ENCODE results near the gene NARF. TPM values are rescaled to one million over a fixed set of nuclear protein-coding genes. Genes with fewer than 3 reads are reported as not detected.

Gene NARF
- total RNA-seq, 1 donor = 48.7 TPM

GRCh38 chr17:82424001-82424862, 34.3 kb upstream of the NARF start:
- H3K9me3 ChIP-seq (ENCODE audit: low read depth, low read length) = no peaks in the 10 kb centered on the region
- H3K4me3 ChIP-seq (ENCODE audit: low read length) = no peak overlapping the region
- no peaks in the 10 kb centered on the region for H3K27me3 ChIP-seq (ENCODE audit: insufficient read depth, low read length)
- peaks cover 24% of the 10 kb centered on the region for H3K4me1 ChIP-seq (ENCODE audit: insufficient read depth, low read length)

GRCh38 chr17:82424863-82425159, 33.7 kb upstream of the NARF start:
- Histone ChIP-seq H3K4me1 (ENCODE audit: insufficient read depth, low read length) (peaks cover 22% of the 10 kb centered on the region), H3K4me3 (ENCODE audit: low read length) (no peak overlapping the region), H3K9me3 (ENCODE audit: low read depth, low read length) (no peaks in the 10 kb centered on the region), H3K27me3 (ENCODE audit: insufficient read depth, low read length) (no peaks in the 10 kb centered on the region)

- H3K9me3 ChIP-seq (ENCODE audit: low read depth, low read length) = no peaks in the 10 kb centered on the region
- H3K4me1 ChIP-seq (ENCODE audit: insufficient read depth, low read length) = peaks cover 19% of the 10 kb centered on the region
- H3K27me3 ChIP-seq (ENCODE audit: insufficient read depth, low read length) = no peaks in the 10 kb centered on the region
- H3K4me3 ChIP-seq (ENCODE audit: low read length) = no peak overlapping the region
Measured at GRCh38 chr17:82428546-82428945, 30.0 kb upstream of the NARF start.

GRCh38 chr17:82429824-82430223, 28.7 kb upstream of the NARF start:
- H3K4me1 ChIP-seq (ENCODE audit: insufficient read depth, low read length) = peaks cover 27% of the 10 kb centered on the region

GRCh38 chr17:82432017-82432416, 26.5 kb upstream of the NARF start:
- Histone ChIP-seq H3K4me3 (ENCODE audit: low read length) (no peak overlapping the region), H3K9me3 (ENCODE audit: low read depth, low read length) (no peaks in the 10 kb centered on the region), H3K27me3 (ENCODE audit: insufficient read depth, low read length) (no peaks in the 10 kb centered on the region), H3K4me1 (ENCODE audit: insufficient read depth, low read length) (peaks cover 40% of the 10 kb centered on the region)

More at GRCh38 chr17:82429824-82430223, 28.7 kb upstream of the NARF start:
- no peaks in the 10 kb centered on the region for H3K27me3 ChIP-seq (ENCODE audit: insufficient read depth, low read length)
- no peak overlapping the region for H3K4me3 ChIP-seq (ENCODE audit: low read length)
- H3K9me3 ChIP-seq (ENCODE audit: low read depth, low read length) = no peaks in the 10 kb centered on the region

- peaks cover 37% of the 10 kb centered on the region for H3K4me1 ChIP-seq (ENCODE audit: insufficient read depth, low read length)
- H3K9me3 ChIP-seq (ENCODE audit: low read depth, low read length) = no peaks in the 10 kb centered on the region
- no peaks in the 10 kb centered on the region for H3K27me3 ChIP-seq (ENCODE audit: insufficient read depth, low read length)
- no peak overlapping the region for H3K4me3 ChIP-seq (ENCODE audit: low read length)
Measured at GRCh38 chr17:82433560-82434215, 24.9 kb upstream of the NARF start.

- Histone ChIP-seq H3K4me3 (ENCODE audit: low read length) (no peak overlapping the region), H3K9me3 (ENCODE audit: low read depth, low read length) (no peaks in the 10 kb centered on the region), H3K27me3 (ENCODE audit: insufficient read depth, low read length) (no peaks in the 10 kb centered on the region), H3K4me1 (ENCODE audit: insufficient read depth, low read length) (peaks cover 33% of the 10 kb centered on the region)
Measured at GRCh38 chr17:82434216-82434565, 24.4 kb upstream of the NARF start.

- Histone ChIP-seq H3K9me3 (ENCODE audit: low read depth, low read length) (no peaks in the 10 kb centered on the region), H3K4me1 (ENCODE audit: insufficient read depth, low read length) (peaks cover 35% of the 10 kb centered on the region)
Measured at GRCh38 chr17:82435103-82435502, 23.4 kb upstream of the NARF start.

GRCh38 chr17:82435601-82436583, 22.6 kb upstream of the NARF start:
- peaks cover 42% of the 10 kb centered on the region for H3K4me1 ChIP-seq (ENCODE audit: insufficient read depth, low read length)
- no peaks in the 10 kb centered on the region for H3K9me3 ChIP-seq (ENCODE audit: low read depth, low read length)

More at GRCh38 chr17:82435103-82435502, 23.4 kb upstream of the NARF start:
- Histone ChIP-seq H3K27me3 (ENCODE audit: insufficient read depth, low read length) (no peaks in the 10 kb centered on the region), H3K4me3 (ENCODE audit: low read length) (no peak overlapping the region)

GRCh38 chr17:82436601-82437324, 21.8 kb upstream of the NARF start:
- no peaks in the 10 kb centered on the region for H3K27me3 ChIP-seq (ENCODE audit: insufficient read depth, low read length)
- peaks cover 51% of the 10 kb centered on the region for H3K4me1 ChIP-seq (ENCODE audit: insufficient read depth, low read length)
- H3K4me3 ChIP-seq (ENCODE audit: low read length) = no peak overlapping the region
- H3K9me3 ChIP-seq (ENCODE audit: low read depth, low read length) = no peaks in the 10 kb centered on the region

More at GRCh38 chr17:82435601-82436583, 22.6 kb upstream of the NARF start:
- no peaks in the 10 kb centered on the region for H3K27me3 ChIP-seq (ENCODE audit: insufficient read depth, low read length)
- H3K4me3 ChIP-seq (ENCODE audit: low read length) = no peak overlapping the region

GRCh38 chr17:82437325-82437668, 21.2 kb upstream of the NARF start:
- Histone ChIP-seq H3K4me1 (ENCODE audit: insufficient read depth, low read length) (peaks cover 54% of the 10 kb centered on the region), H3K27me3 (ENCODE audit: insufficient read depth, low read length) (no peaks in the 10 kb centered on the region), H3K9me3 (ENCODE audit: low read depth, low read length) (no peaks in the 10 kb centered on the region), H3K4me3 (ENCODE audit: low read length) (no peak overlapping the region)

- H3K9me3 ChIP-seq (ENCODE audit: low read depth, low read length) = no peaks in the 10 kb centered on the region
- H3K4me3 ChIP-seq (ENCODE audit: low read length) = no peak overlapping the region
- peaks cover 52% of the 10 kb centered on the region for H3K4me1 ChIP-seq (ENCODE audit: insufficient read depth, low read length)
- H3K27me3 ChIP-seq (ENCODE audit: insufficient read depth, low read length) = no peaks in the 10 kb centered on the region
Measured at GRCh38 chr17:82438401-82439193, 19.9 kb upstream of the NARF start.

GRCh38 chr17:82439194-82439828, 19.2 kb upstream of the NARF start:
- Histone ChIP-seq H3K9me3 (ENCODE audit: low read depth, low read length) (no peaks in the 10 kb centered on the region), H3K27me3 (ENCODE audit: insufficient read depth, low read length) (no peaks in the 10 kb centered on the region), H3K4me1 (ENCODE audit: insufficient read depth, low read length) (peaks cover 44% of the 10 kb centered on the region), H3K4me3 (ENCODE audit: low read length) (no peak overlapping the region)

All from mononuclear cell (primary cell).